ENCODE measurements around the gene MPDZ.

The MPDZ gene

GRCh38 chr9:13174906-13175639, 104.4 kb downstream of the MPDZ start:
- DNase-seq, result no peak

- no peak for DNase-seq
Observed at GRCh38 chr9:13173553-13173952, 105.9 kb downstream of the MPDZ start.

- no peak for DNase-seq
Observed at GRCh38 chr9:13171261-13171660, 108.2 kb downstream of the MPDZ start.

GRCh38 chr9:13166996-13167395, 112.5 kb downstream of the MPDZ start:
- no peak for DNase-seq

GRCh38 chr9:13165956-13166355, 113.5 kb downstream of the MPDZ start:
- DNase-seq, result no peak

- no peak for DNase-seq
Observed at GRCh38 chr9:13165236-13165945, 114.1 kb downstream of the MPDZ start.

- no peak for DNase-seq
Observed at GRCh38 chr9:13163946-13164345, 115.5 kb downstream of the MPDZ start.

- DNase-seq, result no peak
Observed at GRCh38 chr9:13163287-13163686, 116.2 kb downstream of the MPDZ start.

GRCh38 chr9:13160051-13160450, 119.4 kb downstream of the MPDZ start:
- no peak for DNase-seq

- DNase-seq, result no peak
Observed at GRCh38 chr9:13158986-13159385, 120.5 kb downstream of the MPDZ start.

GRCh38 chr9:13151489-13151888, 128.0 kb downstream of the MPDZ start:
- no peak for DNase-seq

GRCh38 chr9:13149454-13149853, 130.0 kb downstream of the MPDZ start:
- DNase-seq, result no peak

- DNase-seq, result no peak
Observed at GRCh38 chr9:13146840-13147239, 132.7 kb downstream of the MPDZ start.

GRCh38 chr9:13145340-13145739, 134.2 kb downstream of the MPDZ start:
- no peak for DNase-seq

- no peak for DNase-seq
Observed at GRCh38 chr9:13144166-13144775, 135.2 kb downstream of the MPDZ start.

GRCh38 chr9:13143281-13143680, 136.2 kb downstream of the MPDZ start:
- no peak for DNase-seq

GRCh38 chr9:13142776-13143175, 136.7 kb downstream of the MPDZ start:
- no peak for DNase-seq

- no peak for DNase-seq
Observed at GRCh38 chr9:13141629-13142028, 137.9 kb downstream of the MPDZ start.

- DNase-seq, result no peak
Observed at GRCh38 chr9:13140843-13141592, 138.5 kb downstream of the MPDZ start.

- DNase-seq, result no peak
Observed at GRCh38 chr9:13139641-13140171, 139.8 kb downstream of the MPDZ start.

GRCh38 chr9:13137426-13137825, 142.1 kb downstream of the MPDZ start:
- no peak for DNase-seq

- no peak for DNase-seq
Observed at GRCh38 chr9:13131991-13132390, 147.5 kb downstream of the MPDZ start.

GRCh38 chr9:13131416-13131815, 148.1 kb downstream of the MPDZ start:
- no peak for DNase-seq

Measured in CD4-positive, alpha-beta T cell treated with Interleukin-6 for 4 hours (primary cell).